ENCODE results near the gene INSIG2.

INSIG2 gene

DNA sequence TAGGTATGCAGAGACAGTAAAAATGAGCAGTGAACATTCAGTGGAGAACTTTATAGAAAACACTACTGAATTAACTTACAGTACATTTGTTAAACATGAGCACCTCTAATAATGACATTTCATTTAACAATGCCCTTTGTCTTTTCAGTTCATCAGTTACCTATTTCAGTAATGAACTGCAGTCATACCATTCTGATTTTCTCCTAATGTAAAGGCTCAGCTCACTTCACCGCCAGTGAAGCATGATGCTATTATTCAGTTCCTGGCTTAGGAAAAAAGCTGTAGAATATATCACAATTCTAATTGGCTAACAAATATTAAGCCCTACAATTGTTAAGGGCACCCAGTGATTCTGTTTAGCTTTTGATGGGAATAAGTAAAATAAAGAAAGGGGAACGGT is 37.3 kb upstream of the INSIG2 start:
- FAIRE-seq (no peak), DNase-seq (ENCODE audit: insufficient read length) (no peak)
- TF ChIP-seq POLR2A (IDR thresholded peaks at IDR 0.05; ENCODE audit: low read depth, low read length), result no peak
- no peak for TF ChIP-seq TAF1 (IDR thresholded peaks at IDR 0.05; ENCODE audit: borderline replicate concordance, low read depth, low read length)
- TF ChIP-seq POLR2AphosphoS5 (IDR thresholded peaks at IDR 0.05; ENCODE audit: low read depth, low read length), result no peak

DNA sequence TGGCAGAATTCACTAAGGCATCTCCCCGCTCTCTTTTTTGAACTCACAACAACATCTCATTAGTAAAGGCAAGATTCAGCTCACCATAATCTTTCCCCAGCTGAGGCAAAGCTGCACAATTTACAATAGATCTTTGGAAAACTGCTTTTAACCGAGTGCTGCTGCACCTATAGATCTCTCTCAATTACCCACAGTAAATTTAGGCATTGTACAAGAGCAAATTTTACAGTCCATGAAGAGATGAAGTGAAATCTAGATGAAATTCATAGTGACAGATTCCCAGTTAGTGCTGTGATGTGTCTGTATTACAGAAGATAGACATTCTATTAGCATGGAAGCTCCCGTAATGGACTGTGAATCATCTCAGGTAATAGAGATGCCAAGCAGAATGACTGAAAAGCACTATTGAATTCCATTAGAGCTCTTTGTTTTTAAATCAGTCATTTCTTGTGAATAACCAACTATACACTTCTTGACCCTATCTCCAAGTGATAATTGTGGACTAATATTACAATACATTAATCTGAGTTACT is 36.4 kb upstream of the INSIG2 start:
- TF ChIP-seq POLR2A (IDR thresholded peaks at IDR 0.05; ENCODE audit: low read depth, low read length), result no peak
- TF ChIP-seq POLR2AphosphoS5 (IDR thresholded peaks at IDR 0.05; ENCODE audit: low read depth, low read length), result no peak
- no peak for TF ChIP-seq TAF1 (IDR thresholded peaks at IDR 0.05; ENCODE audit: borderline replicate concordance, low read depth, low read length)
- FAIRE-seq (no peak), DNase-seq (ENCODE audit: insufficient read length) (no peak)

DNA sequence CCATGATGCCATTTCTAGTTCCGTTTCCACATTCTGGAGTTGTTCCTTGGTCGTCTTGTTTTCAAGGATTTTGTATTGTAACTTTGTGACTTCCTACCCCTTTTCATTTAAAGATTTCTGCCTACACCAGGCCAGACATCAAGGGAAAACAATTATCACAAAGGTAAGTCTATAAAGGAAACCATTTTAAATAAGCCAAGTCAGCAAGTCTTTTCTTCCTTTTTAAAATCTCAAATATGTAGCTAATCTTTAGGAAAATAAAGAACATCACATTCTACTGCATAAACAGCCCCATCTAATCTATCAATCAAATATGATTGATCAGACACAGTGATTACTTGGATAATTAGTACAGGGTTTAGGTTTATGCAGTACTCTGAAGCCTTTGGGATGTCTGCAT is 35.8 kb upstream of the INSIG2 start:
- FAIRE-seq (no peak), DNase-seq (ENCODE audit: insufficient read length) (no peak)
- no peak for TF ChIP-seq POLR2A (IDR thresholded peaks at IDR 0.05; ENCODE audit: low read depth, low read length)
- TF ChIP-seq TAF1 (IDR thresholded peaks at IDR 0.05; ENCODE audit: borderline replicate concordance, low read depth, low read length), result no peak
- no peak for TF ChIP-seq POLR2AphosphoS5 (IDR thresholded peaks at IDR 0.05; ENCODE audit: low read depth, low read length)

DNA sequence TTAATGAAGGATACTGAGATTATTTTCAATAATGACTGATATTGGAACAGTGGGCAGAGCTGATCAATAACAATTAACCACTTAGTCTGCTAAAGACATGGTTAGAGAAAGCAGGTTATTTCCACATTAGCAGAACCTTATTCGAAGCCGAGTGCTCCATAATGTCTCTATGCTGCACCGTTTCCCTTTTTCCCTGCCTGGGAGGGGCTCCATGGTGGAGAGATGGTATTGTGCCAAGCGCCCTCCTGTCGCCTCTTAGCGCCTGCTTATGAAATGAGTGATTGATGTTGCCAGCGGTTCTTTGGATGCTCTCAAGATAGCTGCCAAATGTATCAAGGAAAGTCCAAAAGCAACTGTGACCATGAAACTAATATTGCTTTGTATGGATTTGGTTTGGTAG is 34.6 kb upstream of the INSIG2 start:
- TF ChIP-seq POLR2A (IDR thresholded peaks at IDR 0.05; ENCODE audit: low read depth, low read length), result no peak
- no peak for TF ChIP-seq POLR2AphosphoS5 (IDR thresholded peaks at IDR 0.05; ENCODE audit: low read depth, low read length)
- FAIRE-seq (no peak), DNase-seq (ENCODE audit: insufficient read length) (no peak)

DNA sequence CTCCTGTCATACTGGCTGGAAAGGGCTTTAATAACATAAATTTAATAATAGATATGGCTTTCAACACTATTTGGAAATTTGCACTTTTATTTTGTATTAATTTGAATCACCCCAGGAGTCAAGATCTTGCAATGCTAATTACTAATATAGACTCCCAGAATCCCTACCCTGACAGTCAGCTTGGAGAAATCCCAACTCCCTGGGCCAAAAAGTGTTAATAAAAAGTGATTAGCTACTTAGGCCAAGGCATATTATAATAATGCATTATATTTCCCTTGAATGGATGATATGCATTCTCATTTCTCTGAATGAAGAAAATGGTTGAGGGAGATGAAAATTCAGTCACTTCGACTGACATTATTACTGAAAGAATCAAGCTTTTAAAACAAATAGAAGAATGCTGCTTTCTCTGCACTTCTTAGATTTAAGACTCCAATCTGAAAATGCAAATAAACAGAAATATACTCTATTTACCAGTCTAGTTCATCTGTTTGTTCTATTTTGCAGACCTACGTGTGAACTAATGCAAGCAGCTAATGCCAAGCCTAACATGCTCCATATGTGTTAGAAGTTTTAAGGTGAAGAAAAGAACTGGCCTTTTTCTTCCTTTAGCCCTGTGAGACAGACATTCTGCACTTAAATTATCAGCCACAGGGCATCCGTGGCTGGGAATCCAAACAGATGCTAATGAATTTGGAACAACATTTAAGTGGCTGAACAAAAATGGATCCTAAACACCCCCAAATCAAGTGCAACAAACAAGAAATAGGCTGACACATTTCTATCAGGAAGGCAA is 33.9 kb upstream of the INSIG2 start:
- DNase-seq (ENCODE audit: insufficient read length) (no peak), FAIRE-seq (peak; percentile 61)
- TF ChIP-seq POLR2A (IDR thresholded peaks at IDR 0.05; ENCODE audit: low read depth, low read length), result no peak
- no peak for TF ChIP-seq TAF1 (IDR thresholded peaks at IDR 0.05; ENCODE audit: borderline replicate concordance, low read depth, low read length)
- TF ChIP-seq POLR2AphosphoS5 (IDR thresholded peaks at IDR 0.05; ENCODE audit: low read depth, low read length), result no peak

DNA sequence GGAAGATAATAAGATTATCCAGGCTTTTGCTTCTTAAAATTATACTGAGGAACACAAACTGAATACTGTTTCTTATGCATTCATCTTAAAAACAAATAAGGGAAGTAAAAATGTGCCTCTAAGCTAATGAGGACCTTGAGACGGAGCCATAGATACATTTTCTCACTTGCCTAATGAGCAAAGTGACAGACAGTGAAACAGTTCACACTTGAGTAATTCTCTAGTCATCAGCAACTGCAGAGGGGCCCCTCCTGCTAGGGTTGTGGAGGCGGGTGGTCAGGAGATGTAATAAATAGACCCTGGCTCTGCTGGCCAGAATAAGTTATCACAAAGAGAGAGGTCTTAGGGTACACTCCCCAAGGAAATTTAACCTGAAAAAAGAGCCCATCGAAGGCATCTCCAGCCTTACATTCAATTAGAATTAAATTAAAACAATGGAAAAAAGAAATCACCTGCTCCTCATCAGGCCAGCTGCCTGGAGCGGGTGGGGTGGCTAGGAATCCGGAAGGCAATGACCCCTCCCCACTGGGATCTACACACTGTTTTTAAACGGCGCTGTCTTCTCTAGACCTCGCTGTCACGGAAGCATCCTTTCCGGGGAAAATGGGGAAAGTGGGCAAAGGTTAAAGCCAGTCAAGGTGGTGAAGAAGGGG is 32.6 kb upstream of the INSIG2 start:
- TF ChIP-seq POLR2A (IDR thresholded peaks at IDR 0.05; ENCODE audit: low read depth, low read length), result no peak
- no peak for TF ChIP-seq TAF1 (IDR thresholded peaks at IDR 0.05; ENCODE audit: borderline replicate concordance, low read depth, low read length)
- TF ChIP-seq POLR2AphosphoS5 (IDR thresholded peaks at IDR 0.05; ENCODE audit: low read depth, low read length), result no peak
- FAIRE-seq, result peak; percentile 91
- no peak for DNase-seq (ENCODE audit: insufficient read length)

DNA sequence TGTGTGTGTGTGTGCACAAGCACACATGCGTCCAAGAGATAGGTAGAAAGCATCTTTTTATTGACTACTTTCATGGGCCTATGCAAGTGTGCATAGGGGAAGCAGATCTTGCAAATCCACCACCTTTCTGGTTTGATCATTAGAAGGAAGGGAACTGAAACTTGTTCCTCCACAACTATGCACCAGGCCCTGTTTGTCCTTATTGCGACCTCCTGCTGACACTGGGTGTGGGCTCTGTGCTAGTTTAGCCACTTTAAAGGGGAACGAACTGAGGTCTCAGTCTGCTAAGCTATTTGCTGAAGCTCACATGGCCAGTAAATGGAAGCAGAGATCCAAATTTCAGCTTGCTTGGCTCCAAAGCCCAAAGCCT is 32.1 kb upstream of the INSIG2 start:
- FAIRE-seq, result peak; percentile 97
- DNase-seq (ENCODE audit: insufficient read length), result no peak
- no peak for TF ChIP-seq POLR2A (IDR thresholded peaks at IDR 0.05; ENCODE audit: low read depth, low read length)
- no peak for TF ChIP-seq TAF1 (IDR thresholded peaks at IDR 0.05; ENCODE audit: borderline replicate concordance, low read depth, low read length)
- no peak for TF ChIP-seq POLR2AphosphoS5 (IDR thresholded peaks at IDR 0.05; ENCODE audit: low read depth, low read length)

DNA sequence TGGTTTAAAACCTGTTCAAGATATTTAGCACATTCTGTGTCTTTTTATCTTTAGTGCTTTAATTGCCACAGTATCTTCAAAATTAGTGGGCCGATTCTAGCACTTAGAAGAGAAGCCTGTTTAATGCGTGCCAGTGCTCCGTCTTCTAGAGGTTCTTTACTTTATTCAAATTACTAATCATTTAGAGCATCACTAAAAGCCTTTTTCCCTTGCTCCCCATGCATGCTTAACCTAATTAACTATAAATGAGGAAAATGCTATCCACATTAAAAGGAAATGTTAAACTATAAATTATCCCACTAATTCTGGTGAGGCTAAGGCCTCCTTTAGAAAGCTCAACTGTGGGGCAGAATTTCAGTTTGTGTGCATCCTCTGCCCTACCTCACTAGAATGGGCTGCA is 31.5 kb upstream of the INSIG2 start:
- TF ChIP-seq POLR2AphosphoS5 (IDR thresholded peaks at IDR 0.05; ENCODE audit: low read depth, low read length) (no peak), TAF1 (IDR thresholded peaks at IDR 0.05; ENCODE audit: borderline replicate concordance, low read depth, low read length) (no peak), POLR2A (IDR thresholded peaks at IDR 0.05; ENCODE audit: low read depth, low read length) (no peak)
- DNase-seq (ENCODE audit: insufficient read length) (no peak), FAIRE-seq (no peak)

DNA sequence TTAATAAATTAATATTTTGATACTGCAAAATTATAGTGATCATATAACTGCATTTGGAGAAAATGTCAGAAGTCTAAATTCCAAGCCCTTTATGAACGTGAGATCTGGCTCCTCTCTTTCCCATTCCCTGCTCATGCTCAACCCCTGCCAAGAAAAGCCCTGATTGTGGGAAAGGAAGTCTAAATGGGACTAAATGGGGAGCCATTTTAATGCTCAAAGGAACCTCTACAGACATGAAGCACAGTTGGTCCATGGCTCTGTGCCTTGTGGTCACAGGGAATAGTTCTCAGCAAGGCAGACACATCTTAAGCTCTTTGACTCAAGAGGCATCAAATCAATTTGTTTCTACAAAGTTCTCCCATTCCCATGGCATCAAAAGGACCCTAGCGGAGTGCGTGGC is 29.3 kb upstream of the INSIG2 start:
- FAIRE-seq, result no peak
- DNase-seq (ENCODE audit: insufficient read length), result no peak
- TF ChIP-seq POLR2AphosphoS5 (IDR thresholded peaks at IDR 0.05; ENCODE audit: low read depth, low read length) (no peak), POLR2A (IDR thresholded peaks at IDR 0.05; ENCODE audit: low read depth, low read length) (no peak), TAF1 (IDR thresholded peaks at IDR 0.05; ENCODE audit: borderline replicate concordance, low read depth, low read length) (no peak)

DNA sequence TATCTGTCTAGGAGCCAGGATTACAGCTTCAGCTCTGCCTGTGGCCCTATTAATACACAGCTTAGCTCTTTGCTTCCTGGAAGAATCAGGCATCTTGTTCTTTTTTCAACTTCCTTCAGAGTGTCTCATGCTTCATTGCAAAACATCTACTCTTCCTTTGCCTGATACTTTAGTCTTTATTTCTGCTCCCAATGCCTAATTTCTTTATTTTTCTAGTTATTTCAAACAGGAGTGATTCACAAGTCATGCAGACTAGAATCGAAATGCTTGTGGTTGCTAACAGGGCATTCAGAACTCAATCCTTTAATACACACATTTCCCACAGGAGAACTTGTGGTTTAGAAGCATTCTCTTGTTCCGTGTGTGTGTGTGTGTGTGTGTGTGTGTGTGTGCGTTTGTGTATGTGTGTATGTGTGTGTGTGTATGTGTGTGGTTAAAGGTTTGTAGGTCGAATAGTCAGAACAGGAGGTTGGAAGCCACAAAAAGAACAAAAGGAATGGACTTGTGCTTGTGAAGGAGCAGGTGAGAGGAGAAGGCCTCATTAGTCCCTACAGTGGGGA is 28.3 kb upstream of the INSIG2 start:
- FAIRE-seq (peak; percentile 74), DNase-seq (ENCODE audit: insufficient read length) (no peak)
- TF ChIP-seq POLR2AphosphoS5 (IDR thresholded peaks at IDR 0.05; ENCODE audit: low read depth, low read length), result no peak
- TF ChIP-seq TAF1 (IDR thresholded peaks at IDR 0.05; ENCODE audit: borderline replicate concordance, low read depth, low read length), result no peak
- TF ChIP-seq POLR2A (IDR thresholded peaks at IDR 0.05; ENCODE audit: low read depth, low read length), result no peak

DNA sequence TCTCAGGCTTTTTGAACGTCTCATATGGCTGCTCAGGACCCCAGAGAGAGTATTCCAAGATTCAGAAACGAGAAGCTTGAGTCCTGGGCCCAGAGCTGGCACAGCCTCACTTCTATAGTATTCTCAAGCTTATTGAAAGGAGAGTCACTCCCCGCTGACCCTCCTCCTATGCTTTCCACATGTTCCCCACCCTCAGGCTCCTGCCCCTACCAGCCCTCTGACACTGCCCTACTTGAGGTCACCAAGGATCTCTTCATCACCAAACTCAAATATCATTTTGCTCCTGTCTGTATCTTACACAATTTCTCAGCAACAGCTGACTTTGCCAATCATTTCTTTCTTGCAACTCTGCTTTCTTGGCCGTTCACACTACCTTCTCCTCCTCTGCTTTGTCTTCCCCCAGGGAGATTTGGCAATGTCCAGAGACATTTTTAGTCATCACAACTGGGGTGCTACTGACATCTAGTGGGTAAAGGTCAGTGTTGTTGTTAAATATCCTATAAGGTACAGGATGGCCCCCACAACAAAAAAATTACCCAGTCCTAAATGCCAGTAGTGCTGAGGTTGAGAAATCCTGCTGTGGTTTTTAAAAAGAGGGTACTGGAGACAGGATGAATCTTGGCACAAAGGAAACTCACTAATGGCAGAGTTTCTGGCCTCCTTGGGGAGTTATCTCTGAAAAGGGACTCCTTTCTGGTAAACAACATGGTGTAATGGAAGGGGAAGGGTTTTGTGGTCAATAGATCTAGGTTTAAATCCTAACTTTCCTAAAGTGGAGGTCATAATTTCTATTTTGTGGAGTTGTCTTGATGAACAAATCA is 26.9 kb upstream of the INSIG2 start:
- no peak for TF ChIP-seq TAF1 (IDR thresholded peaks at IDR 0.05; ENCODE audit: borderline replicate concordance, low read depth, low read length)
- no peak for TF ChIP-seq POLR2A (IDR thresholded peaks at IDR 0.05; ENCODE audit: low read depth, low read length)
- TF ChIP-seq POLR2AphosphoS5 (IDR thresholded peaks at IDR 0.05; ENCODE audit: low read depth, low read length), result no peak
- no peak for DNase-seq (ENCODE audit: insufficient read length)
- FAIRE-seq, result peak; percentile 92

Measured in GM12892 (cell line).